GM18519 (cell line): Measurements from ENCODE around the gene SMPD2.
A peak's percentile ranks its signal among the peaks of the same experiment; 100 is the strongest.
"Not testable (repeated sequence)": the region's sequence is repeated elsewhere in the genome, so short reads cannot be mapped to it uniquely, and the experiment has no call there.

Experiments
- ATAC-seq: cut with Tn5 transposase; IDR thresholded peaks from one replicate; pipeline ENCODE4 v1.9.1; 2021; ENCODE audit warnings: mild to moderate bottlenecking, moderate library complexity; ENCODE audit not compliant: unreplicated experiment, low FRiP score

SMPD2 gene

GRCh38 chr6:109458774-109459531, 18.4 kb downstream of the SMPD2 start:
- peak; percentile 31 for ATAC-seq

DNA sequence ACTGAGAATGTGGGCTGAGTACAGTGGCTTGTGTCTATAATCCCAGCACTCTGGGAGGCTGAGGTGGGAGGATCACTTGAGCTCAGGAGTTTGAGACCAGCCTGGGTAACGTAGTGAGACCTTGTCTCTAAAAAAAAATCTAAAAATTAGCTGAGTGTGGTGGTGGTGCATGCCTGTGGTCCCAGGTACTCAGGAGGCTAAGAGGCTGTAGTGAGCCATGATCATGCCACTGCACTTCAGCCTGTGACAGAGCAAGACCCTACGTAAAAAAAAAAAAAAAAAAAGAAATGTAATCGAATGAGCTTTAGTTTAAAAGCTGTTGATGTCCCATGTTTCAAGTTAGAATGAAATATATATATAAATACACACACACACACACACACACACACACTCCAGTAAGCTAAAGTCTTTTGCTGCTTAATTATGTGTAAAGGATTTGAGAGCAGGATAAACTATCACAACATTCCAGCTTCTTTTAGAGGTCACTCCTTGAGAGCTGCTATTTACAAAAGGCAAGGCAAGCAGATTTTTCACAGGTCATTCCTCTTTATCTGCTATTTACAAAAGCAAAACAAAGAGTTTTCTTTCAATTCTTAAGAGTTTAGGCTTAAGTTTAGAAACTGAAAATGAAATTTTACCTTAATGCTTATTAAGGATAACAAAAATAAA, 19.8 kb downstream of the SMPD2 start:
- no peak for ATAC-seq

- not testable (repeated sequence) for ATAC-seq
Observed at GRCh38 chr6:109461205-109461604, 20.7 kb downstream of the SMPD2 start.

DNA sequence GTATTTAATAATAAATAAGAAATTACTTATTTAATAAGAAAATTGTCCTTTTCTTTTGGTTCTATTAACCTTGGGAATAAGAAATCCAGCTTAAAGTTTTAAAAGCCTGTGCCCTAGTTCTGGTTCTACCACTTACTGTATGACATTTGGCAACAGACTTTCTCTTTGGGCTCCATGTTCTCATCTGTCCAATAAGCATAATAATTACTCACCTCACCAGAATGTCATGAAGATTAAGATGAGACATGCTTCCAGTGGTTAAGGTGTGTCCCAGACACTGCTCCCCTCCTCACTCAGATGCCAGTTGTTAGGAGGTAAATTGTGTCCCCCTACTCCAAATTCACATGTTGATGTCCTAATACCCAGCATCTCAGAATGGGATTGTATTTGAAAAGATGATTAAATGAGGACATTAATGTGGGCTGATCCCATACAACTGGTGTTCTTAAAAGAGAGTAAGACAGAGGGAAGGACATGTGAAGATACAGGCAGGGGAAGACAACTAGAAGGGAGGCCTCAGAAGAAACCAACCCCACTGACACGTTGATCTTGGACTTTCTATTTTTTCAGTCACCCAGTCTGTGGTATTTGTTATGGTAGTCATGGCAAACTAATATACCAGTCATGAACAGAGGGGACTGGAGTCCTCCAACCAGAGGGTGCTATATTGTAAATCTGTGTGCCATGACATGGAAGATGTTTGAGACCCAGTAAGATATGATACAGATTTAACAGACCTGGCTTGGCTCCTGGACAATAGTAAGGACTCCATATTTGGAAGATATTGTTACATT, 21.4 kb downstream of the SMPD2 start:
- no peak for ATAC-seq

DNA sequence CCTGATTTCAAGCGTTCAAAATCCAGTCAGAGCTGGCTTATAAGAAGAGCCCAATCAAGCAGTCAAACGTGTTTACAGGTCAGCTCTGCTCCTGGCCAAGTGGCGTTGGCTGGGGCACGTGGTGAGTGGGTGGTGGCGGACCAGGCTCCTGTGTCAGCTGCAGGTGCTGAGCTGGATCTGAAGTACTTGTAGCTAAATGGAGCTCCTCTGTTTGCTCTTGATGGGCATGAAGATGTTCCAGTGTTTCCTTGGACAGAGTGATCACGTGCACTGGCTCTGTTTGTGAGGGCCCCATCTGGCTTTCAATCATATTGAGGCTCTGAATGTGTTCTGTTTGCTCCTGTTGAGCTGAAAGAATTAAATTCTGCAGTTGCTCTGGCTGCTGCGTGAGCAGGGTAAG, 25.2 kb downstream of the SMPD2 start:
- no peak for ATAC-seq

DNA sequence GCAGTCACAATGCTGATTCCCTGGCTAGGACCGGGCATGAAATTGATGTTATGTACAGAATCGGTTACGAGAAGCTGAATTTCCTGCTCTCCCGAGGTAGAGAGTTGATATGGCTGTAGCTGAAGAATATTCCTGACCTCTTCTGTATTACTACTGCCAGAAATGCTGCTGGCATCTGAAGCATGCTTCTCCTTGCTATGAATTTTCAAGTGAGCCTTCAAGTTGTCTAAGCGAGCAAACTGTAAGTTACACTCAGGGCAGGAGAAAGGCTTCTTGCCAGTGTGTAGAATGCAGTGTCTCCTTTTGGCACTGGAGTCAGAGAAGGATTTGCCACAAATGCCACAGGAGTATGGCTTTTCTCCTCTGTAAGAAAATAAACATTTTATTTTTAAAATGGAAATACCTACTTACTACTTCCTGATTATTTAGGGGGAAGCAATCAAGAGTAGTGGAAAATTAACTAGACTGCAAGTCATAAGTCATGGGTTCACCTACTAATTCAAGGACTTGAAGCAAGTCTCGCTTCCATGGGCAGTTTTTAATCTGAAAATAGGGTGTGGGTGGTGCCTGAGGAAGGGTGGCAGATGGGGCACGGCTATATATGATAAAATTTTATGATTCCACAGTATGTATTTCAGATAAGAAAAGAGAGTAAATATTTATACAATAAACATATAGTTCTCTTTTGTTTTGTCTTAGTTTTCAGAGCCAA, 25.8 kb downstream of the SMPD2 start:
- no peak for ATAC-seq

GRCh38 chr6:109467696-109468095, 27.2 kb downstream of the SMPD2 start:
- ATAC-seq: no peak

- ATAC-seq: no peak
Observed at GRCh38 chr6:109469591-109470189, 29.2 kb downstream of the SMPD2 start.

GRCh38 chr6:109471105-109471810, 30.7 kb downstream of the SMPD2 start:
- no peak for ATAC-seq

DNA sequence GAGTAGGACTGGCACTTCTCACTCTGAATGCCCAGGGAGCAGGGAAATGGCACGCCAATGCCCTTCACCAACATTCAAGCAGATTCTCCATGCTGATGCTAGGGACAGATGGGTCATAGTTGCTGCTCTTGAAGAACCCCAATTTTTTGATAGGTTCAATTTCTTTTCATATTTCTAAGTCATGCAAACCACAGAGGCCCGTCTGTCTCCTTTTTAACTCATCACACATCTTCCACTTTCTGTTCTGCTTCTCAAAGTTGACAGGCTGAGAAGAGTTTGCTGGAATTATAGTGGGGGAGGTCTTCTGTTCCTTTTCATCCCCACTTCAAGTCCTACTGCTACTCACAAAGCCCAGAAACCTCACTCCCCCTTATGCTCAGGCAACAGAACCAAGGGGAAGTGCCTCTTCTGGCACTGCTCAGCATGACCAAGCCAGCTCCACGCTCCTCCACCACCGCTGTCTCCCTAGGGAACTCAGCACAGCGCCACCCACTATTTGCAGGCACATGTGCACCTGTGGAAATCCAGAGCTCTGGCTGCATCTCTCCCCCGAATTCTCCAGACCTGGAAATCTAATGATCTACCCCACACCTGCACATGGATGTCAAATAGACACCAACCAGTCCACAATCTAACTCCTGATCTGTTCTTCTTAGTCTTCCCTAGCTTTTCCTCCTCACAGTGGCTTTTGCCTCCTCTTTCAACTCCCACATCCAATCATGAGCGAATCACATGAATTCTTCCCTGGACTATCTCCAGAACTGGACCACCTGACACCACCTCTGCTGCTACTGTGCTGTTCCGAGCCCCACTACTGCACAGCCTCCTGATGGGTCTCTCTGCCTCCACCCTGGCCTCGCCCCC, 31.8 kb downstream of the SMPD2 start:
- ATAC-seq: peak; percentile 40

GRCh38 chr6:109473120-109473519, 32.6 kb downstream of the SMPD2 start:
- no peak for ATAC-seq

DNA sequence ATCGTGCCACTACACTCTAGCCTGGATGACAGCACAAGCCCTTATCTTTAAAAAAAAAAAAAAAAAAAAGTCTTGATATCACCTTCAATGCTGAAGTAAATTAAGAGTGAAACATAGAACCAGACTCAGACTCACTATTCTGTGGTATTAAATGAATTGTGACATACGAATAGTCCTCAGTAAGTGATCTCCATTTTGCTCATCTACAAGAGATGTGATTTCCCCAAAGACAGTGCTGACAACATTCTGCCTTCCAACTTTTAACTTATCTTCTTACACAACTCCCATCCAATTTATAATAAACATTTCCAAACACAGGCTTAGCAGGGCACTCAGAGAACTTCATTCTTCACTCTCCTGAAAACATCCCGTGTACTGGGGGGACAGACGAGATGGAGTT, 34.5 kb downstream of the SMPD2 start:
- no peak for ATAC-seq

GRCh38 chr6:109475625-109476024, 35.1 kb downstream of the SMPD2 start:
- ATAC-seq: no peak

DNA sequence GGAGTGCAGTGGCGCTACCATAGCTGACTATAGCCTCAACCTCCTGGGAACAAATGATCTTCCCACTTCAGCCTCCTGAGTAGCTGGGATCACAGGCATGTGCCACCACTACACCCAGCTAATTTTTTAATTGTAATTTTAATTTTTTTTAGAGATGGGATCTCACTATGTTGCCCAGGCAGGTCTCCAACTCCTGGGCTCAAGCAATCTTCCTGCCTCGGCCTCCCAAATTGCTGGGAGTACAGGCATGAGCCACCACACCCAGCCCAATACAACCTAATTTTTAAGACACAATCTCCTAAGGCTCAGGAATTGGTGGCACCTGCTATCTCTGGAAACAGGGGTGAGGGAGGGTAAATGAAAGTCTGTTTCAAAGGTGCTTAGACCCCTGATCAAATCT, 36.7 kb downstream of the SMPD2 start:
- ATAC-seq: no peak

GRCh38 chr6:109477725-109478124, 37.2 kb downstream of the SMPD2 start:
- no peak for ATAC-seq

GRCh38 chr6:109478222-109478805, 37.8 kb downstream of the SMPD2 start:
- no peak for ATAC-seq

DNA sequence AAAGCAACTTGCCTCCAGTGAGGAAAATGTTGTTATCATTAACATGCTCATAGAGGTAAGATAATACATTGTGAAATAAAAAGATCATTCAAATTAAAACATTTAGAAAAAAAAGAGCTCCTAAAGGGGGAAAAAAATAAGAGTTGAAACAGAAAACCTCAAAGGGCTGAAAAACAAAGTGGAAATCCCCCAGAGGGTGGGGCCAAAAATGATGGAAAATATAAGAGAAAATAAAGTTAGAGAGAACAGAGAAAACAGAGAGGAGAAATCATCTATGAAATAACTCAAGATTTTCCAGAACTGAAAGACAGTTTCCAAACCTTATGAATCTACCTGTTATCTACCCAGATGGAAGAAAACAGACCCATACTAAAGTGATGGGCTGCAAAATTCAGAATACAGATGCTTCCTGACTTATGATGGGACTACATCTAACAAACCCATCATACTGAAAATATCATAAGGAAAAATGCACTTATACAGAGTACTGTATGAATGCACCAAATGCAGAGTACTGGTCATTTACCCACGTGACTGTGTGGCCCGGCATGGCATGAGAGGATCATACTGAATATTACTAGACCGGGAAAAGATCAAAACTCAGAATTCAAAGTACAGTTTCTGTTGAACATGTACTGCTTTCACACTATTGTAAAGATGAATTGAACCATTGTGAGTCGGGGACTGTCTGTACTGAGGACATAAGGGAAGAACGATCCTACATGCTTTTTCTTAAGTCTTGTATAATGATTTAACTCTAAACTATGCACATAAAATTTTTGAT, 38.5 kb downstream of the SMPD2 start:
- ATAC-seq: no peak
